DND-41 (cell line): Measurements from ENCODE around the gene HTT.

Experiments
- EZH2 ChIP-seq: IDR thresholded peaks from 3 replicates; pipeline ENCODE4 v1.6.1; 2012; ENCODE audit warnings: borderline replicate concordance, low read depth, mild to moderate bottlenecking, moderate library complexity, low read length, inconsistent platforms; ENCODE audit not compliant: severe bottlenecking
- TF ChIP-seq, protein P1 (sequence below): IDR thresholded peaks from 2 replicates; pipeline ENCODE4 v1.5.1; 2012; ENCODE audit warnings: borderline replicate concordance, low read length, moderate library complexity, mild to moderate bottlenecking; ENCODE audit not compliant: poor library complexity, severe bottlenecking; ENCODE audit errors: extremely low read depth

DNA sequence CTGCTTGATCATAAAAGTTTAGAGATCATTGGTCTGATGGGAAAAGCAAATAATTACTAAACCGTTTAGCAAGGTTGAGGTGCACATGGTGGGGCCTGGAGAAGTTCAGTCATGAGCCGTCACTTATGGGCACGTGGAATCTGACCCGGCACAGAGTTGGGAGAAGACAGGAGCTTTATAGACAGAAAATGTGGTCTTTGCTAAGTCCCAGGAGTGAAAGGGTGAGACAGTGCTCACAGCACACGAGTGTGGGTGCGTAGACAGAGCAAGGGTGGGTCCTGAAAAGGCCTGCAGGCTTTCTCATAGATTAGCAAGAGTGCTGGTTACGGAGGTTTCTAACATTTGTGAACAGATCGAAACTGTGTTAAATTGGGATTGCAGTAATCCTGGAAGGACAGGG lies 43.8 kb downstream of the HTT start:
- TF ChIP-seq, protein P1, sequence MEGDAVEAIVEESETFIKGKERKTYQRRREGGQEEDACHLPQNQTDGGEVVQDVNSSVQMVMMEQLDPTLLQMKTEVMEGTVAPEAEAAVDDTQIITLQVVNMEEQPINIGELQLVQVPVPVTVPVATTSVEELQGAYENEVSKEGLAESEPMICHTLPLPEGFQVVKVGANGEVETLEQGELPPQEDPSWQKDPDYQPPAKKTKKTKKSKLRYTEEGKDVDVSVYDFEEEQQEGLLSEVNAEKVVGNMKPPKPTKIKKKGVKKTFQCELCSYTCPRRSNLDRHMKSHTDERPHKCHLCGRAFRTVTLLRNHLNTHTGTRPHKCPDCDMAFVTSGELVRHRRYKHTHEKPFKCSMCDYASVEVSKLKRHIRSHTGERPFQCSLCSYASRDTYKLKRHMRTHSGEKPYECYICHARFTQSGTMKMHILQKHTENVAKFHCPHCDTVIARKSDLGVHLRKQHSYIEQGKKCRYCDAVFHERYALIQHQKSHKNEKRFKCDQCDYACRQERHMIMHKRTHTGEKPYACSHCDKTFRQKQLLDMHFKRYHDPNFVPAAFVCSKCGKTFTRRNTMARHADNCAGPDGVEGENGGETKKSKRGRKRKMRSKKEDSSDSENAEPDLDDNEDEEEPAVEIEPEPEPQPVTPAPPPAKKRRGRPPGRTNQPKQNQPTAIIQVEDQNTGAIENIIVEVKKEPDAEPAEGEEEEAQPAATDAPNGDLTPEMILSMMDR = no peak
- no peak for TF ChIP-seq EZH2
